HEK293 (cell line): ENCODE results near the gene AMMECR1.
A peak's percentile ranks its signal among the peaks of the same experiment; 100 is the strongest.

ENCODE experiments used
- CTCF ChIA-PET: fragments of 350-600 bp; formaldehyde crosslinking; extraction: SDS; loops from one replicate; lab custom pipeline; 2021; ENCODE audit warnings: antibody characterized with exemption; lab: Yijun Ruan, JAX
- POLR2A ChIA-PET: fragments of 300-600 bp; formaldehyde crosslinking; extraction: SDS; loops from one replicate; lab custom pipeline; 2020; ENCODE audit warnings: antibody characterized with exemption, inconsistent platforms; lab: Yijun Ruan, JAX
- H3K27ac ChIP-seq: fragments of 200-500 bp; sonication (Bioruptor generic); 2 replicates; pipeline ENCODE4 v1.5.1; 2014; ENCODE audit warnings: low read depth, low read length, control low read depth, inconsistent platforms; ENCODE audit errors: extremely low read depth
- H3K36me3 ChIP-seq, 2 experiments: fragments of 200-500 bp in 1 of 2; sonication (Bioruptor generic) in 1 of 2; 1 replicate in 1 of 2; 2 replicates in 1 of 2; pipeline ENCODE4 v1.5.1; 2014 to 2017; ENCODE audit warnings: inconsistent platforms in 2 of 2, low read length in 2 of 2; ENCODE audit not compliant: control insufficient read depth in 2 of 2, insufficient read depth in 1 of 2
- H3K4me1 ChIP-seq: fragments of 200-500 bp; sonication (Bioruptor generic); 2 replicates; pipeline ENCODE4 v1.5.1; 2014; ENCODE audit warnings: mild to moderate bottlenecking, low read length, inconsistent platforms; ENCODE audit not compliant: control insufficient read depth, insufficient read depth
- H3K4me3 ChIP-seq: 2 replicates; pipeline ENCODE4 v1.5.1; 2011; ENCODE audit warnings: low read depth, mild to moderate bottlenecking, control low read depth, low read length, moderate library complexity
- H3K9me3 ChIP-seq: fragments of 200-500 bp; sonication (Bioruptor generic); 2 replicates; pipeline ENCODE4 v1.5.1; 2014; ENCODE audit warnings: low read depth, low read length, inconsistent platforms; ENCODE audit not compliant: control insufficient read depth, insufficient read depth
- BCL11B ChIP-seq: fragments of 450-650 bp; formaldehyde crosslinking; IDR thresholded peaks from 2 replicates; pipeline ENCODE4 v1.5.1; 2016; ENCODE audit warnings: low read depth, missing biosample characterization, missing genetic modification characterization
- HOXC10 ChIP-seq: sonication (generic); formaldehyde crosslinking; IDR thresholded peaks from 2 replicates; pipeline ENCODE4 v1.8.1; 2023; ENCODE audit warnings: mild to moderate bottlenecking, missing genetic modification reagents
- KLF10 ChIP-seq: fragments of 450-650 bp; IDR thresholded peaks from 2 replicates; pipeline ENCODE4 v1.5.1; 2018; ENCODE audit warnings: missing biosample characterization, mild to moderate bottlenecking, missing genetic modification characterization
- MEIS1 ChIP-seq: sonication (generic); formaldehyde crosslinking; IDR thresholded peaks from 2 replicates; pipeline ENCODE4 v1.8.1; 2022; ENCODE audit warnings: missing genetic modification reagents, mild to moderate bottlenecking, borderline replicate concordance
- OSR2 ChIP-seq: fragments of 450-650 bp; formaldehyde crosslinking; IDR thresholded peaks from 2 replicates; pipeline ENCODE4 v1.5.1; 2016; ENCODE audit warnings: missing biosample characterization, missing genetic modification characterization
- PRDM6 ChIP-seq: fragments of 450-650 bp; formaldehyde crosslinking; IDR thresholded peaks from 2 replicates; pipeline ENCODE4 v1.5.1; 2017; ENCODE audit warnings: missing biosample characterization, missing genetic modification characterization
- SP2 ChIP-seq: fragments of 450-650 bp; formaldehyde crosslinking; IDR thresholded peaks from 2 replicates; pipeline ENCODE4 v1.5.1; 2016; ENCODE audit warnings: missing biosample characterization, missing genetic modification characterization
- ZBTB44 ChIP-seq: fragments of 450-650 bp; IDR thresholded peaks from 2 replicates; pipeline ENCODE4 v1.5.1; 2018; ENCODE audit warnings: missing biosample characterization, mild to moderate bottlenecking, missing genetic modification characterization
- ZNF112 ChIP-seq: fragments of 450-650 bp; formaldehyde crosslinking; IDR thresholded peaks from 2 replicates; pipeline ENCODE4 v1.5.0; 2017; ENCODE audit warnings: missing biosample characterization, missing genetic modification characterization
- ZNF114 ChIP-seq: fragments of 450-650 bp; formaldehyde crosslinking; IDR thresholded peaks from 2 replicates; pipeline ENCODE4 v1.5.0; 2017; ENCODE audit warnings: missing biosample characterization, missing genetic modification characterization
- ZNF148 ChIP-seq: fragments of 450-650 bp; formaldehyde crosslinking; IDR thresholded peaks from 2 replicates; pipeline ENCODE4 v1.5.0; 2017; ENCODE audit warnings: missing biosample characterization, missing genetic modification characterization, borderline replicate concordance
- ZNF18 ChIP-seq: fragments of 450-650 bp; formaldehyde crosslinking; IDR thresholded peaks from 2 replicates; pipeline ENCODE4 v1.5.1; 2016; ENCODE audit warnings: missing biosample characterization, missing genetic modification characterization
- ZNF280C ChIP-seq: fragments of 450-650 bp; formaldehyde crosslinking; IDR thresholded peaks from 2 replicates; pipeline ENCODE4 v1.5.1; 2016; ENCODE audit warnings: missing biosample characterization, missing genetic modification characterization
- ZNF280D ChIP-seq: fragments of 450-650 bp; formaldehyde crosslinking; IDR thresholded peaks from 2 replicates; pipeline ENCODE4 v1.5.1; 2016; ENCODE audit warnings: missing biosample characterization, missing genetic modification characterization
- ZNF324 ChIP-seq: fragments of 450-650 bp; formaldehyde crosslinking; IDR thresholded peaks from 2 replicates; pipeline ENCODE4 v1.5.1; 2016; ENCODE audit warnings: missing biosample characterization, missing genetic modification characterization
- ZSCAN16 ChIP-seq: fragments of 450-650 bp; formaldehyde crosslinking; IDR thresholded peaks from 2 replicates; pipeline ENCODE4 v1.5.1; 2016; ENCODE audit warnings: missing biosample characterization, missing genetic modification characterization
- ZXDB ChIP-seq: fragments of 450-650 bp; formaldehyde crosslinking; IDR thresholded peaks from 2 replicates; pipeline ENCODE4 v1.5.1; 2016; ENCODE audit warnings: missing biosample characterization, missing genetic modification characterization

Gene AMMECR1

GRCh38 chrX:110281377-110281776 is 36.5 kb downstream of the AMMECR1 start (continued):
- TF ChIP-seq ZNF18 (tag by site-specific recombination) (no peak), ZNF112 (tag by site-specific recombination) (no peak), HOXC10 (CRISPR knock-in tag) (no peak), ZXDB (no peak), ZNF280D (no peak), ZNF280C (no peak), SP2 (no peak), ZSCAN16 (tag by site-specific recombination) (no peak), ZNF148 (tag by site-specific recombination) (no peak), KLF10 (tag by site-specific recombination) (no peak), ZNF324 (tag by site-specific recombination) (no peak)
- TF ChIP-seq, all 188 proteins: peak for 0

- no peaks in the 10 kb centered on the region for H3K4me1 ChIP-seq
- ChIA-PET CTCF (interaction anchor here (0.7 to 1.0 kb wide), 3 partner anchors 11 to 134 kb away, joined by 3 read pairs; no protein-coding TSS in a partner anchor), POLR2A (no interaction called here)
- H3K27ac ChIP-seq: no peak overlapping the region
- no peaks in the 10 kb centered on the region for H3K36me3 ChIP-seq
- H3K9me3 ChIP-seq: no peaks in the 10 kb centered on the region
- H3K4me3 ChIP-seq: no peak overlapping the region
- TF ChIP-seq OSR2 (tag by site-specific recombination) (peak; percentile 43; the same call in 1 of the 2 replicates), ZBTB44 (tag by site-specific recombination) (peak; percentile 53; the same call in 1 of the 2 replicates), BCL11B (tag by site-specific recombination) (0 out of 2 replicates have a peak, but pooled peaks have one; percentile 36), PRDM6 (tag by site-specific recombination) (peak; percentile 95), ZNF114 (tag by site-specific recombination) (no peak), MEIS1 (CRISPR knock-in tag) (no peak)
- TF ChIP-seq, all 188 proteins: peak for 4
These were observed 36.9 kb downstream of the AMMECR1 start for GRCh38 chrX:110280954-110281353.
